Erythroblast (primary cell): ENCODE data around the gene ACTBL2.

Experiments
- GATA1 ChIP-seq: IDR thresholded peaks from 2 replicates; pipeline ENCODE4 v1.6.1; 2011; ENCODE audit warnings: low read depth, mild to moderate bottlenecking, control low read depth, low read length, moderate library complexity
- POLR2A ChIP-seq: IDR thresholded peaks from 2 replicates; pipeline ENCODE4 v1.6.1; 2011; ENCODE audit warnings: mild to moderate bottlenecking, low read length

DNA sequence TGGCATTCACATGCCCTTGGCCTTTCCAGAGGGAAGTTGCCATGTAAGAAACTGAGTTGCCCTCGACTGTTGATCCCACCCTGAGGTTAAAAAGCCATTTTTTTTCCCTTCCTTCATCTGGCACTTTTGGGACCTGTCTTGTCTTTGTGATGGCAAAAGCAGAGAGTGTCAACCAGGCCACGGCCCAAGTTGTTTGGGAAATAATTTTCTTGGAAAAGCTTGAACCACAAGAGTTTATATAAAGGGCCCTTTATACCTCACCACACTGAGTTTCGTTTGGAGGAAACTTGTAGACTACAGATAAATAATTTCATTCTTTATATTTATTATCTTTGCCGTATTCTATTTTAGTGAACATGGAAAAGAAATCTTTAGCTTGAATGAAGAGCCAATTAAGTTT is 34.3 kb downstream of the ACTBL2 start:
- no peak for TF ChIP-seq POLR2A
- TF ChIP-seq GATA1, result no peak
